H1 (cell line): Measurements from ENCODE around the gene EML1. TPM values are rescaled to one million over a fixed set of nuclear protein-coding genes. Genes with fewer than 3 reads are reported as not detected.

Experiments used
- CTCF ChIA-PET: fragments of 300-600 bp; sonication (Branson Sonifier 250); formaldehyde crosslinking; loops from one replicate; lab custom pipeline; 2021; ENCODE audit not compliant: partially characterized antibody; lab: Charles Lee
- POLR2A ChIA-PET: fragments of 300-600 bp; sonication (Branson Sonifier 250); formaldehyde crosslinking; loops from one replicate; lab custom pipeline; 2021; ENCODE audit warnings: inconsistent platforms; ENCODE audit not compliant: partially characterized antibody; lab: Charles Lee
- DNase-seq, 2 experiments: peaks; one replicate each; pipeline versions ENCODE4 v3.0.0 to v3.0.0-alpha.2; 2010 to 2022; ENCODE audit warnings: low spot score in 2 of 2, low read depth in 1 of 2, mixed read lengths in 1 of 2
- FAIRE-seq: peaks from 2 replicates; lab custom pipeline; 2011; peaks lifted over from hg19 to GRCh38; lab: Jason Lieb, UNC
- H2AFZ ChIP-seq: 2 replicates; pipeline ENCODE4 v1.8.1; 2012; ENCODE audit warnings: low read length, inconsistent platforms
- H2AK5ac ChIP-seq: 2 replicates; pipeline ENCODE4 v1.6.1; 2013; ENCODE audit warnings: low read depth, low read length
- H2BK120ac ChIP-seq: replicated peaks from 2 replicates; pipeline ENCODE3; 2013; ENCODE audit warnings: low read depth, low read length, inconsistent platforms
- H2BK12ac ChIP-seq: 2 replicates; pipeline ENCODE4 v1.6.1; 2013; ENCODE audit warnings: low read depth, low read length
- H2BK15ac ChIP-seq: 2 replicates; pipeline ENCODE4 v1.6.1; 2013; ENCODE audit warnings: low read length
- H2BK20ac ChIP-seq: 2 replicates; pipeline ENCODE4 v1.6.1; 2013; ENCODE audit warnings: low read length
- H2BK5ac ChIP-seq: 2 replicates; pipeline ENCODE4 v1.6.1; 2013; ENCODE audit warnings: low read depth, low read length
- H3K14ac ChIP-seq: 2 replicates; pipeline ENCODE4 v1.6.1; 2013; ENCODE audit warnings: inconsistent platforms; ENCODE audit not compliant: insufficient read length
- H3K18ac ChIP-seq: 2 replicates; pipeline ENCODE4 v1.6.1; 2013; ENCODE audit warnings: low read length; ENCODE audit errors: extremely low read depth
- H3K23ac ChIP-seq: 2 replicates; pipeline ENCODE4 v1.6.1; 2013; ENCODE audit warnings: inconsistent platforms; ENCODE audit not compliant: insufficient read length
- H3K23me2 ChIP-seq: 2 replicates; pipeline ENCODE4 v1.6.1; 2013; ENCODE audit warnings: low read depth, low read length
- H3K27ac ChIP-seq: 2 replicates; pipeline ENCODE4 v1.6.1; 2011; ENCODE audit warnings: low read depth, low read length, inconsistent platforms
- H3K27me3 ChIP-seq, 4 experiments: replicated peaks in 1 of 4; 1 replicate in 1 of 4; 2 replicates in 3 of 4; pipeline versions ENCODE4 v1.6.1 to v1.8.1; 2011 to 2013; ENCODE audit warnings: low read length in 3 of 4, mild to moderate bottlenecking in 3 of 4, inconsistent platforms in 2 of 4, mixed read lengths in 2 of 4, moderate library complexity in 1 of 4; ENCODE audit not compliant: control insufficient read depth in 3 of 4, insufficient read depth in 3 of 4; ENCODE audit errors: extremely low read depth in 1 of 4
- H3K36me3 ChIP-seq, 4 experiments: 2 replicates each; pipeline versions ENCODE4 v1.6.1 to v1.8.1; 2011 to 2013; ENCODE audit warnings: mild to moderate bottlenecking in 4 of 4, low read length in 3 of 4, moderate library complexity in 2 of 4, control low read depth in 1 of 4, inconsistent platforms in 1 of 4; ENCODE audit not compliant: insufficient read depth in 4 of 4, control insufficient read depth in 2 of 4
- H3K4ac ChIP-seq: replicated peaks from 2 replicates; pipeline ENCODE3; 2013; ENCODE audit warnings: low read length, low read depth, mixed read lengths, inconsistent platforms; ENCODE audit not compliant: insufficient read length
- H3K4me1 ChIP-seq, 4 experiments: replicated peaks in 1 of 4; 1 replicate in 1 of 4; 2 replicates in 3 of 4; pipeline versions ENCODE4 v1.6.1 to v1.8.1; 2011 to 2013; ENCODE audit warnings: low read length in 3 of 4, inconsistent platforms in 2 of 4, mixed read lengths in 1 of 4; ENCODE audit not compliant: insufficient read depth in 4 of 4, control insufficient read depth in 3 of 4
- H3K4me2 ChIP-seq, 2 experiments: 2 replicates each; pipeline versions ENCODE4 v1.6.1 to v1.8.1; 2011 to 2013; ENCODE audit warnings: low read depth in 2 of 2, low read length in 2 of 2, control low read depth in 1 of 2, inconsistent platforms in 1 of 2, mild to moderate bottlenecking in 1 of 2; ENCODE audit not compliant: insufficient read depth in 1 of 2
- H3K4me3 ChIP-seq, 4 experiments: fragments of 200-600, 300-600 bp in 1 of 4; sonication (generic), shearing (Covaris generic), sonication (Bioruptor Twin) in 1 of 4; 2 replicates each; pipeline versions ENCODE4 v1.5.1 to v1.8.1; 2011 to 2016; ENCODE audit warnings: low read length in 4 of 4, low read depth in 3 of 4, control low read depth in 2 of 4, inconsistent platforms in 2 of 4, mild to moderate bottlenecking in 2 of 4, mixed read lengths in 1 of 4, moderate library complexity in 1 of 4; ENCODE audit not compliant: insufficient read depth in 2 of 4; ENCODE audit errors: extremely low read depth in 1 of 4
- H3K56ac ChIP-seq: replicated peaks from 2 replicates; pipeline ENCODE3; 2013; ENCODE audit warnings: low read depth, mild to moderate bottlenecking, mixed read lengths, low read length, inconsistent platforms; ENCODE audit not compliant: insufficient read length
- H3K79me1 ChIP-seq: 2 replicates; pipeline ENCODE4 v1.6.1; 2013; ENCODE audit warnings: low read depth, low read length, control low read depth
- H3K79me2 ChIP-seq, 2 experiments: 2 replicates each; pipeline versions ENCODE4 v1.6.1 to v1.8.1; 2012 to 2013; ENCODE audit warnings: low read length in 2 of 2, mild to moderate bottlenecking in 2 of 2, inconsistent platforms in 1 of 2; ENCODE audit not compliant: insufficient read depth in 2 of 2, control insufficient read depth in 1 of 2
- H3K9ac ChIP-seq, 4 experiments: replicated peaks in 1 of 4; 1 replicate in 1 of 4; 2 replicates in 3 of 4; pipeline versions ENCODE4 v1.6.1 to v1.8.1; 2011 to 2013; ENCODE audit warnings: low read depth in 3 of 4, low read length in 3 of 4, control low read depth in 2 of 4, mild to moderate bottlenecking in 2 of 4, moderate library complexity in 2 of 4, inconsistent platforms in 1 of 4; ENCODE audit errors: extremely low read depth in 1 of 4
- H3K9me3 ChIP-seq, 2 experiments: 2 replicates each; pipeline versions ENCODE4 v1.6.1 to v1.8.1; 2012 to 2013; ENCODE audit warnings: mild to moderate bottlenecking in 2 of 2, moderate library complexity in 2 of 2, control low read depth in 1 of 2, inconsistent platforms in 1 of 2, low read depth in 1 of 2, low read length in 1 of 2, mixed read lengths in 1 of 2; ENCODE audit not compliant: insufficient read depth in 2 of 2
- H4K20me1 ChIP-seq, 2 experiments: replicated peaks in 1 of 2; 2 replicates each; pipeline versions ENCODE3 to v1.8.1; 2011 to 2013; ENCODE audit warnings: inconsistent platforms in 2 of 2, low read length in 2 of 2, mild to moderate bottlenecking in 1 of 2; ENCODE audit not compliant: insufficient read depth in 2 of 2, control insufficient read depth in 1 of 2
- H4K5ac ChIP-seq: 2 replicates; pipeline ENCODE4 v1.6.1; 2013; ENCODE audit warnings: low read length, low read depth, mixed read lengths, inconsistent platforms; ENCODE audit not compliant: insufficient read length
- H4K8ac ChIP-seq: 2 replicates; pipeline ENCODE4 v1.8.0; 2013; ENCODE audit warnings: mild to moderate bottlenecking, moderate library complexity, low read length, inconsistent platforms; ENCODE audit not compliant: insufficient read depth; ENCODE audit errors: extremely low read depth
- H4K91ac ChIP-seq: replicated peaks from 2 replicates; pipeline ENCODE3; 2013; ENCODE audit warnings: low read length, mixed read lengths, inconsistent platforms; ENCODE audit not compliant: insufficient read length
- EGR1 ChIP-seq: IDR thresholded peaks from 2 replicates; pipeline ENCODE4 v1.6.1; 2011; ENCODE audit warnings: low read depth, low read length, borderline replicate concordance
- HDAC6 ChIP-seq: IDR thresholded peaks from one replicate; pipeline ENCODE4 v1.7.1; 2012; ENCODE audit warnings: low read depth, mild to moderate bottlenecking, inconsistent platforms, low read length, moderate library complexity
- JUN ChIP-seq: IDR thresholded peaks from 2 replicates; pipeline ENCODE4 v1.6.1; 2011; ENCODE audit warnings: low read depth, mild to moderate bottlenecking, improper control_type of control experiment, low read length
- POLR2A ChIP-seq, 2 experiments: IDR thresholded peaks; 1 replicate in 1 of 2; 2 replicates in 1 of 2; pipeline ENCODE4 v1.6.1; 2011; ENCODE audit warnings: low read depth in 2 of 2, low read length in 2 of 2, mild to moderate bottlenecking in 2 of 2; ENCODE audit errors: control extremely low read depth in 1 of 2
- POU5F1 ChIP-seq: IDR thresholded peaks from 2 replicates; pipeline ENCODE4 v1.6.1; 2011; ENCODE audit warnings: low read depth, mild to moderate bottlenecking, low read length, moderate library complexity
- SIRT6 ChIP-seq: IDR thresholded peaks from one replicate; pipeline ENCODE4 v1.7.1; 2012; ENCODE audit warnings: low read length, inconsistent platforms
- WGBS, 2 experiments: shearing (Covaris generic) in 1 of 2; methylation state at CpG; one replicate each; pipeline versions ENCODE4 v1.1.6 to v1.1.7; 2013 to 2015; ENCODE audit warnings: low lambda C conversion rate in 2 of 2, mixed read lengths in 2 of 2, inconsistent platforms in 1 of 2, low coverage in 1 of 2, missing lambda C conversion rate in 1 of 2; ENCODE audit not compliant: insufficient replicate concordance in 2 of 2, insufficient coverage in 1 of 2, insufficient read length in 1 of 2; ENCODE audit errors: extremely low coverage in 1 of 2, missing lambda C conversion rate in 1 of 2; 5-methylcytosine and 5-hydroxymethylcytosine counted together
- polyA plus RNA-seq, 7 experiments: library from polyadenylated mRNA; depleted of rRNA in 3 of 7; stranded (reverse) in 5 of 7; unstranded in 2 of 7; fragments of >200 nt in 5 of 7; fragments of 200-250 nt in 2 of 7; gene quantifications; 1 replicate in 5 of 7; 2 replicates in 1 of 7; 4 replicates in 1 of 7; pipeline versions ENCODE4 v1.2.1 to v1.2.3, GENCODE V29; 2011 to 2013; ENCODE audit warnings: missing spikeins in 2 of 7, mixed read lengths in 2 of 7
- total RNA-seq: library from RNA; stranded (reverse); fragmentation: NEBNext Ultra II Directional; extraction: Animal tissue kit (Norgen Biotek cat#: 25700); gene quantifications from 2 replicates; pipeline ENCODE4 v1.2.1, GENCODE V29; 2021
- TF ChIP-seq, protein P1 (sequence below), 3 experiments: IDR thresholded peaks; 1 replicate in 2 of 3; 2 replicates in 1 of 3; pipeline versions ENCODE4 v1.5.1 to v1.6.1; 2011; ENCODE audit warnings: low read length in 3 of 3, mild to moderate bottlenecking in 3 of 3, inconsistent platforms in 2 of 3, low read depth in 1 of 3, moderate library complexity in 1 of 3; ENCODE audit not compliant: insufficient read depth in 1 of 3; ENCODE audit errors: control extremely low read depth in 1 of 3
- TF ChIP-seq, protein P2 (sequence below): IDR thresholded peaks from 2 replicates; pipeline ENCODE4 v1.6.1; 2012; ENCODE audit warnings: inconsistent platforms
- TF ChIP-seq, protein P3 (sequence below): IDR thresholded peaks from 2 replicates; pipeline ENCODE4 v1.6.1; 2011; ENCODE audit warnings: low read length, improper control_type of control experiment

EML1 gene
- total and polyA plus RNA-seq, 2 of the 8 experiments (the other 6 are each of a cell fraction or from before 2014, with no cell fraction given) = 11.1 to 24.7 TPM

DNA sequence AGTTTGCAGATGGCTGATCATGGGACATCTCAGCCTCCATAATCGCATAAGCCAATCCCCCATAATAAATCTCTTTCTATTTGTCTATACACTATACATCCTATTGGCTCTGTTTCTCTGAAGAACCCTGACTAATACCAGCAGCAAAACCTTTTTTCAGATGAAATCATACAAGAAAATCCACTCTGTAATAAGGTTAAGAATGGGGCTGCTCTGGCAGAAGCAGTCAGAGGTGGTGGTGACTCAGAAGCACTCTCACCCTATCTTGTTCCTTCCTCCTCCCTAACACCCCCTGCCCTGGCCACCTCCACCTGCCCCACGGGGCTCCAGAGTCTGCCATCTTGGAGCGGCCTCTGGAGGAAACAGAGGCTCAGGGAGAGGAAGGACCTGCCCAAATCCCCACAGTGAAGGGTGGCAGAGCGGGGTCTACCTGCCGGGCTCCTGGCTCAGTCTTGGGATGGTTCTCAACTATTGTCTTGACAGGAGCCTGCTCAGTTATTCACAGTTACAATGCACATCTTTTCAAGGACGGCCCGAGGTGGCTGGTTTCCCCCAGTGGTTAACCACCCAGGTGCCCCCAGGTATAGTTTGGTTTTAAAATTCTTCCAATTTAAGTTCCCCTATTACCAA lies 162.7 kb downstream of the EML1 start:
- DNase-seq = no peak
- H2BK12ac ChIP-seq = no peak overlapping the region
- TF ChIP-seq JUN = no peak
- TF ChIP-seq, protein P1, sequence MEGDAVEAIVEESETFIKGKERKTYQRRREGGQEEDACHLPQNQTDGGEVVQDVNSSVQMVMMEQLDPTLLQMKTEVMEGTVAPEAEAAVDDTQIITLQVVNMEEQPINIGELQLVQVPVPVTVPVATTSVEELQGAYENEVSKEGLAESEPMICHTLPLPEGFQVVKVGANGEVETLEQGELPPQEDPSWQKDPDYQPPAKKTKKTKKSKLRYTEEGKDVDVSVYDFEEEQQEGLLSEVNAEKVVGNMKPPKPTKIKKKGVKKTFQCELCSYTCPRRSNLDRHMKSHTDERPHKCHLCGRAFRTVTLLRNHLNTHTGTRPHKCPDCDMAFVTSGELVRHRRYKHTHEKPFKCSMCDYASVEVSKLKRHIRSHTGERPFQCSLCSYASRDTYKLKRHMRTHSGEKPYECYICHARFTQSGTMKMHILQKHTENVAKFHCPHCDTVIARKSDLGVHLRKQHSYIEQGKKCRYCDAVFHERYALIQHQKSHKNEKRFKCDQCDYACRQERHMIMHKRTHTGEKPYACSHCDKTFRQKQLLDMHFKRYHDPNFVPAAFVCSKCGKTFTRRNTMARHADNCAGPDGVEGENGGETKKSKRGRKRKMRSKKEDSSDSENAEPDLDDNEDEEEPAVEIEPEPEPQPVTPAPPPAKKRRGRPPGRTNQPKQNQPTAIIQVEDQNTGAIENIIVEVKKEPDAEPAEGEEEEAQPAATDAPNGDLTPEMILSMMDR (IDR thresholded peaks at IDR 0.05; ENCODE audit: control extremely low read depth in 1 of 3, insufficient read depth in 1 of 3, low read depth in 1 of 3, low read length in 3 of 3) = no peak
- no peak for TF ChIP-seq EGR1
- TF ChIP-seq POU5F1 = no peak
- TF ChIP-seq, protein P2, sequence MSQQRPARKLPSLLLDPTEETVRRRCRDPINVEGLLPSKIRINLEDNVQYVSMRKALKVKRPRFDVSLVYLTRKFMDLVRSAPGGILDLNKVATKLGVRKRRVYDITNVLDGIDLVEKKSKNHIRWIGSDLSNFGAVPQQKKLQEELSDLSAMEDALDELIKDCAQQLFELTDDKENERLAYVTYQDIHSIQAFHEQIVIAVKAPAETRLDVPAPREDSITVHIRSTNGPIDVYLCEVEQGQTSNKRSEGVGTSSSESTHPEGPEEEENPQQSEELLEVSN = no peak
- TF ChIP-seq HDAC6 = no peak
- TF ChIP-seq, protein P3, sequence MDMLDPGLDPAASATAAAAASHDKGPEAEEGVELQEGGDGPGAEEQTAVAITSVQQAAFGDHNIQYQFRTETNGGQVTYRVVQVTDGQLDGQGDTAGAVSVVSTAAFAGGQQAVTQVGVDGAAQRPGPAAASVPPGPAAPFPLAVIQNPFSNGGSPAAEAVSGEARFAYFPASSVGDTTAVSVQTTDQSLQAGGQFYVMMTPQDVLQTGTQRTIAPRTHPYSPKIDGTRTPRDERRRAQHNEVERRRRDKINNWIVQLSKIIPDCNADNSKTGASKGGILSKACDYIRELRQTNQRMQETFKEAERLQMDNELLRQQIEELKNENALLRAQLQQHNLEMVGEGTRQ = no peak
- no peak for TF ChIP-seq SIRT6
- TF ChIP-seq POLR2A (IDR thresholded peaks at IDR 0.05; ENCODE audit: control extremely low read depth in 1 of 2, low read depth in 2 of 2, low read length in 2 of 2) = no peak

More for the DNA sequence above, 162.7 kb downstream of the EML1 start:
- no peaks in the 10 kb centered on the region for H3K79me1 ChIP-seq
- H3K18ac ChIP-seq = no peak overlapping the region
- H3K9ac ChIP-seq = no peak overlapping the region
- no peaks in the 10 kb centered on the region for H3K36me3 ChIP-seq
- H2BK120ac ChIP-seq = no peak overlapping the region
- FAIRE-seq = no peak
- H4K8ac ChIP-seq = no peak overlapping the region
- no peak overlapping the region for H2AK5ac ChIP-seq
- H3K79me2 ChIP-seq = no peaks in the 10 kb centered on the region
- H3K23me2 ChIP-seq = peaks cover 9% of the 10 kb centered on the region; the same call in 1 of the 2 replicates
- H3K4ac ChIP-seq = no peak overlapping the region
- H4K20me1 ChIP-seq = peaks cover 0 to 7% of the 10 kb centered on the region in 2 experiments
- H3K4me3 ChIP-seq = no peak overlapping the region
- H4K5ac ChIP-seq = no peak overlapping the region
- 0 out of 7 replicates have a peak, but pooled peaks cover 0 to under 1% (median 0%) of the 10 kb centered on the region in 4 experiments for H3K4me1 ChIP-seq
- no peak overlapping the region for H3K4me2 ChIP-seq
- 89% methylated on average over 7 of the region's 7 CpGs; no CpG with 5 or more reads in 1 of the 2 experiments for WGBS, 2 experiments
- POLR2A ChIA-PET = no interaction called here
- H3K27me3 ChIP-seq = no peaks in the 10 kb centered on the region; a peak in 1 of 7 replicates
- no peak overlapping the region for H3K27ac ChIP-seq
- H2BK5ac ChIP-seq = no peak overlapping the region
- H3K56ac ChIP-seq = no peak overlapping the region
- H4K91ac ChIP-seq = no peak overlapping the region
- CTCF ChIA-PET = interaction anchor here (1.3 to 1.4 kb wide), 2 partner anchors 9 to 10 kb away, joined by 3 to 5 read pairs; no protein-coding TSS in a partner anchor
- H3K9me3 ChIP-seq = no peaks in the 10 kb centered on the region; a peak in 1 of 4 replicates
- no peak overlapping the region for H3K14ac ChIP-seq
- H2AFZ ChIP-seq = no peak overlapping the region
- H3K23ac ChIP-seq = no peak overlapping the region
- H2BK15ac ChIP-seq = no peak overlapping the region
- no peak overlapping the region for H2BK20ac ChIP-seq
